ENCODE data around the gene MROH2B.

DNA sequence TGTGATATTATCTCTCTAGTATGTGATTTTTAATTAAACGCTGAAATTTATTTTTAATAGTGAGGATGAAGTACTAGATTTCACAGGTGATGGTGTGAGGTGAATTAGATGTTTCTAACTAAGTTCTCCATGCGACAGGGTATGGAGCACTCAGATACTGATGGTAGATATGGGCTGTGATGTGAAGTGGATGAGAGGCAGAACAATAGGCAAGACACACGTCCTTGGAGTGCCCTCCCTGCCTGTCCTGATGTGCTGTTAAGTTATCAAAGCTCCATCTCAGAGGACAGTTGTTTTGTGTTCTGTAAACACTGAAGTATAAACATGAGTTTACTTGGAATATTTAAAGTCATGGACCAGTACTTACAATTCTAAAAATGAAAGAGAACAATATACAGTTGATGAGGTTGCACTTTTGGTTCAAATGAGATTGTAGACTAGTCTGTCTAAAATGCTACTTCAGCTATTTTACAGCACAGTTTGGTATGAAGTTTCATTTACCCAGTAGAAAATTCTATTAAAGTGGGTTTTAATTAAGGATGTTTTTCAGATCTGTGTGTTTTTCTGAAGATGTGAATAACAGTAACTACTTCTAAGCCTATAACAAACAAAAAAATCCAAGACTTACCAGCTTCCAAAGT, 97.7 kb downstream of the MROH2B start:
- no peak for TF ChIP-seq POLR2AphosphoS5 (IDR thresholded peaks at IDR 0.05; ENCODE audit: borderline replicate concordance, low read depth, low read length)
- TF ChIP-seq EZH2 (IDR thresholded peaks at IDR 0.05), result no peak
- no peak for TF ChIP-seq FOXP2 (optimal IDR thresholded peaks at IDR 0.05; ENCODE audit: control extremely low read depth, extremely low read length, insufficient read depth)
